GM06990 (cell line): ENCODE data around the gene FUBP1.
A peak's percentile ranks its signal among the peaks of the same experiment; 100 is the strongest.

ENCODE experiments used
- DNase-seq: peaks from one replicate; pipeline ENCODE4 v3.0.0-alpha.2; 2011; ENCODE audit not compliant: insufficient read length; ENCODE audit errors: extremely low read depth
- H3K27me3 ChIP-seq: replicated peaks from 2 replicates; pipeline ENCODE4 v1.6.0; 2011; ENCODE audit warnings: low read length; ENCODE audit not compliant: control insufficient read depth, insufficient read depth
- H3K36me3 ChIP-seq: 2 replicates; pipeline ENCODE4 v1.5.1; 2011; ENCODE audit warnings: low read length; ENCODE audit not compliant: control insufficient read depth, insufficient read depth
- H3K4me3 ChIP-seq: replicated peaks from 2 replicates; pipeline ENCODE4 v1.5.1; 2011; ENCODE audit warnings: low read depth, mild to moderate bottlenecking, control low read depth, low read length
- TF ChIP-seq, protein P1 (sequence below): IDR thresholded peaks from 2 replicates; pipeline ENCODE4 v1.5.1; 2011; ENCODE audit warnings: low read length, control low read depth, mild to moderate bottlenecking, inconsistent platforms; ENCODE audit not compliant: insufficient read depth, poor library complexity, severe bottlenecking

The FUBP1 gene

DNA sequence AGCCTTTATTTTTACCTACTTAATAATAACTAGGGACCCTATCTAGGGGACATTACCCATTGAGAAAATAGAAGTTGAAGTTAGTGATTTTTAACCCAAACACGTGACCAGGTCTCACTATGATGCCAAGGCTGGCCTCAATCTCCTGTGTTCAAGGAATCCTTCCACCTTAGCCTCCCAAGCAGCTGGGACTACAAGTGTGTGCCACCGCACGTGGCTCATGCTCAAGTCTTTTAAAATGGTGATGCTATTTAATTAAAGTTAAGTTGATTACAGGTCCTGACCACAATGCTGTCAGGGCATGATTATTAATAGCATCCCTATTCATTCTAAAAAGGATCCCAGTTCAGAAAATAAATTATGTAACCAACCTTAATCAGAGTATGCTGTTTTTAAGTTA lies 25.0 kb downstream of the FUBP1 start:
- H3K4me3 ChIP-seq, result no peak overlapping the region
- no peaks in the 10 kb centered on the region for H3K27me3 ChIP-seq
- no peak for DNase-seq
- TF ChIP-seq, protein P1, sequence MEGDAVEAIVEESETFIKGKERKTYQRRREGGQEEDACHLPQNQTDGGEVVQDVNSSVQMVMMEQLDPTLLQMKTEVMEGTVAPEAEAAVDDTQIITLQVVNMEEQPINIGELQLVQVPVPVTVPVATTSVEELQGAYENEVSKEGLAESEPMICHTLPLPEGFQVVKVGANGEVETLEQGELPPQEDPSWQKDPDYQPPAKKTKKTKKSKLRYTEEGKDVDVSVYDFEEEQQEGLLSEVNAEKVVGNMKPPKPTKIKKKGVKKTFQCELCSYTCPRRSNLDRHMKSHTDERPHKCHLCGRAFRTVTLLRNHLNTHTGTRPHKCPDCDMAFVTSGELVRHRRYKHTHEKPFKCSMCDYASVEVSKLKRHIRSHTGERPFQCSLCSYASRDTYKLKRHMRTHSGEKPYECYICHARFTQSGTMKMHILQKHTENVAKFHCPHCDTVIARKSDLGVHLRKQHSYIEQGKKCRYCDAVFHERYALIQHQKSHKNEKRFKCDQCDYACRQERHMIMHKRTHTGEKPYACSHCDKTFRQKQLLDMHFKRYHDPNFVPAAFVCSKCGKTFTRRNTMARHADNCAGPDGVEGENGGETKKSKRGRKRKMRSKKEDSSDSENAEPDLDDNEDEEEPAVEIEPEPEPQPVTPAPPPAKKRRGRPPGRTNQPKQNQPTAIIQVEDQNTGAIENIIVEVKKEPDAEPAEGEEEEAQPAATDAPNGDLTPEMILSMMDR, result no peak
- H3K36me3 ChIP-seq, result peaks cover 17% of the 10 kb centered on the region

DNA sequence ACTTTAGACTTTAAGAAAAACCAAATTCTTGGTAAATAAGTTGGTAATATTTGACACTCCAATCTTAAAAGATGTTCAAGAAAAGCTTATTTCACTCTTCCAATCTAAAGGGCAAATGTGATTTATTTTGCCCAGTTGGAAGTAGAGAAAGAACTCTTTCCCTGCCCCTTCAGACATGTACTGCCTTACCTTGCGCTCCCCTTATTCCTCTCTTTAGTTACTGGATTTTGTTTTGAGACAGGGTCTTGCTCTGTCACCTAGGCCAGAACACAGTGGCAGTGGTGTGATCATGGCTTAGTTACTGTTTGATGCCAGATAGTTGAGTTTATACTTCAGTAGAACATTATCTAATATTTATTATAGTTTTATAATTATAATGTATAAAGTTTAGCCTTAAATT lies 27.5 kb downstream of the FUBP1 start:
- Histone ChIP-seq H3K36me3 (peaks cover 13% of the 10 kb centered on the region), H3K27me3 (no peaks in the 10 kb centered on the region), H3K4me3 (no peak overlapping the region)
- TF ChIP-seq, protein P1, result no peak
- no peak for DNase-seq

DNA sequence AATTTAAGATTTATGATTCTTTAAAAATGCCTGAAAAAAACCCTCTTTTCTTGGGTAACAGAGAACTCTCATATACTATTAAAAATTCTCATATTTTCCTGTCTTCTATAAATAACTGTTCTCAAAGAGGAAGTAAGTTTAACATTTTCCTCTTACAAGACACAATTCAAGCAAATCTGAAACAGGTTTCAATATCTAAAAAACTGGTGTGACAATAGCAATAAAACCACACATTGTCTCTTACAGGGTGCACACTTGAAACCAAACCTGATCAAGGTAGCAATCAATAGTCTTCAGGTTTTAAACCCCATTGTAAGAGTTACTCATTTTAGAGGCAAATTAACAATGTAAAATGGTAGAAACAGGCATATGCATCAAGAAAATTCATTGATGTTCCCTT lies 28.0 kb downstream of the FUBP1 start:
- no peaks in the 10 kb centered on the region for H3K27me3 ChIP-seq
- H3K4me3 ChIP-seq, result no peak overlapping the region
- H3K36me3 ChIP-seq, result peaks cover 13% of the 10 kb centered on the region
- no peak for DNase-seq
- TF ChIP-seq, protein P1, result no peak

DNA sequence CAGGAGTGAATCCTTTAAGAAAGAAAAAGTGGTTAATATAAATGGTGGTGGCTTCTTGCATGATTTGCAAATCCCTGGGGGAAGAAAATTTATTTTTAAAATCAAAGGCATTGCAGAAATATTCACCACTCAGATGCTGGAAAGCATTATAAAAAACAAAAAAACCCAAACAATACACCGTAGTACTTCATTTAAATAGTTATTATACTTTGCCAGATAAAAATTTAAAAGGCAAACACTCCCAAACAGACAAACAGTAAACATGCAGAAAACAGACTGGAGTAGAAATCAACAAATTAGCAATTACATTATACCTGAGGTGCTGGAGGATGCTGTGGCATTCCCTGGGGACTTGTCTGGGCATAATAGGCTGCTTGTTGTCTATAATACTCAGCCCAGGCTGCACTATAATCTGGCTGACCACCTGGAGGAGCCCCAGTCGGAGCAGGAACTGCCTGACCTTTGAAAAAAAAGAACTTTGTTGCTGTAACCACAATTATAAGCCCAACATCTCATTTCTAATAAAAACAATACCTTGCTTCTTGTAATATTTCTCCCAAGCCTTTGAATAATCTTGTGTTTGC lies 29.9 kb downstream of the FUBP1 start:
- Histone ChIP-seq H3K36me3 (peaks cover 8% of the 10 kb centered on the region), H3K27me3 (no peaks in the 10 kb centered on the region), H3K4me3 (no peak overlapping the region)
- TF ChIP-seq, protein P1, result peak; percentile 13
- no peak for DNase-seq

DNA sequence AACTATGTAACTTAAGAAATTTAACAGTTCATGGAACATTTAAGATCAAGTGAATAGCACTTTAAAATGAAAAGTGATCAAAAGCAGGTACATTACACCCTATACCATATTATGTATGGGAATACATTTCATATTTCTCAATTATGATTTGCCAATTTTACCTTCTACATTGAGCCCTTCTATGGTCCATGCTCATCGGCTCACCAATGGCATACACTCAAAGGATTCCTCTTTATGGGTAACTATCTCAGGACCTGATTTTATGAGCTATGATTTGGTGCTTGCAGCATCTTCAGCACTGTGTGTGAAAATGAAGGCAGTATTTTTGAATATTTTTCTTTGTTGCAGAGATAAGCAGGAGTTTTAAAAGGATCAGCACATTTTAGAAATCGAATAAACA lies 33.5 kb downstream of the FUBP1 start:
- TF ChIP-seq, protein P1, result no peak
- Histone ChIP-seq H3K36me3 (peaks cover 4% of the 10 kb centered on the region), H3K4me3 (no peak overlapping the region), H3K27me3 (no peaks in the 10 kb centered on the region)
- DNase-seq, result no peak
